ENCODE data around the gene TRIM47.

DNA sequence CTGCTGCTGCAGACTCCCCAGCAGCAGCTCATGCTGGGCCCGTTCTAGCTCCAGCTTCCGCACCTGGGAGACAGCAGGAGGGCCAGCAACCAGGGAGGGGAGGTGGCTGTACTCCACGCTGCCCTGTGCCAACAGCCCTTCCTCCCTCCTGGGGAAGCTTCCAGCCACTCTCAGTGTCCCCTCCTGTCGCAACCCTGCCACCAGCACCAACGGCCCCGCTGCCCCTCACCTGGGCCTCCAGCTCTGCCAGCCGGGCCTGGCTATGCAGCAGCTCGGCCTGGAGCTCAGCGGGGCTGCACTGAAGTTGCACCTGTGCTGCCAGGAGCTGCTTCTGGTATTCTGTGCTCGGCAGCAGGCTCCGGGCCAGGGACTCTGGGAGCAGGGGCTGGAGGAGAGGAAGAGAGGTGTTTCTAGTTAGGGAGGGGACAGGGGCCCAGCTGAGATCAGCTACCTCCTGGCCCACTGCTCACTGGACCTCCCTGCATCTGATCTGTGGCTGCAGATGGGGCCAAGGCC lies 41.7 kb upstream of the TRIM47 start:
- TF ChIP-seq SP1 (IDR thresholded peaks at IDR 0.05; ENCODE audit: low read depth), result no peak
- TF ChIP-seq, protein P1, sequence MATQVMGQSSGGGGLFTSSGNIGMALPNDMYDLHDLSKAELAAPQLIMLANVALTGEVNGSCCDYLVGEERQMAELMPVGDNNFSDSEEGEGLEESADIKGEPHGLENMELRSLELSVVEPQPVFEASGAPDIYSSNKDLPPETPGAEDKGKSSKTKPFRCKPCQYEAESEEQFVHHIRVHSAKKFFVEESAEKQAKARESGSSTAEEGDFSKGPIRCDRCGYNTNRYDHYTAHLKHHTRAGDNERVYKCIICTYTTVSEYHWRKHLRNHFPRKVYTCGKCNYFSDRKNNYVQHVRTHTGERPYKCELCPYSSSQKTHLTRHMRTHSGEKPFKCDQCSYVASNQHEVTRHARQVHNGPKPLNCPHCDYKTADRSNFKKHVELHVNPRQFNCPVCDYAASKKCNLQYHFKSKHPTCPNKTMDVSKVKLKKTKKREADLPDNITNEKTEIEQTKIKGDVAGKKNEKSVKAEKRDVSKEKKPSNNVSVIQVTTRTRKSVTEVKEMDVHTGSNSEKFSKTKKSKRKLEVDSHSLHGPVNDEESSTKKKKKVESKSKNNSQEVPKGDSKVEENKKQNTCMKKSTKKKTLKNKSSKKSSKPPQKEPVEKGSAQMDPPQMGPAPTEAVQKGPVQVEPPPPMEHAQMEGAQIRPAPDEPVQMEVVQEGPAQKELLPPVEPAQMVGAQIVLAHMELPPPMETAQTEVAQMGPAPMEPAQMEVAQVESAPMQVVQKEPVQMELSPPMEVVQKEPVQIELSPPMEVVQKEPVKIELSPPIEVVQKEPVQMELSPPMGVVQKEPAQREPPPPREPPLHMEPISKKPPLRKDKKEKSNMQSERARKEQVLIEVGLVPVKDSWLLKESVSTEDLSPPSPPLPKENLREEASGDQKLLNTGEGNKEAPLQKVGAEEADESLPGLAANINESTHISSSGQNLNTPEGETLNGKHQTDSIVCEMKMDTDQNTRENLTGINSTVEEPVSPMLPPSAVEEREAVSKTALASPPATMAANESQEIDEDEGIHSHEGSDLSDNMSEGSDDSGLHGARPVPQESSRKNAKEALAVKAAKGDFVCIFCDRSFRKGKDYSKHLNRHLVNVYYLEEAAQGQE (IDR thresholded peaks at IDR 0.05; ENCODE audit: low read depth), result no peak
- no peak for TF ChIP-seq YY1 (IDR thresholded peaks at IDR 0.05; ENCODE audit: extremely low read depth, insufficient replicate concordance, low read depth, low read length)
- no peak for TF ChIP-seq ZNF274 (IDR thresholded peaks at IDR 0.05; ENCODE audit: low read depth, low read length)
- TF ChIP-seq, protein P2, sequence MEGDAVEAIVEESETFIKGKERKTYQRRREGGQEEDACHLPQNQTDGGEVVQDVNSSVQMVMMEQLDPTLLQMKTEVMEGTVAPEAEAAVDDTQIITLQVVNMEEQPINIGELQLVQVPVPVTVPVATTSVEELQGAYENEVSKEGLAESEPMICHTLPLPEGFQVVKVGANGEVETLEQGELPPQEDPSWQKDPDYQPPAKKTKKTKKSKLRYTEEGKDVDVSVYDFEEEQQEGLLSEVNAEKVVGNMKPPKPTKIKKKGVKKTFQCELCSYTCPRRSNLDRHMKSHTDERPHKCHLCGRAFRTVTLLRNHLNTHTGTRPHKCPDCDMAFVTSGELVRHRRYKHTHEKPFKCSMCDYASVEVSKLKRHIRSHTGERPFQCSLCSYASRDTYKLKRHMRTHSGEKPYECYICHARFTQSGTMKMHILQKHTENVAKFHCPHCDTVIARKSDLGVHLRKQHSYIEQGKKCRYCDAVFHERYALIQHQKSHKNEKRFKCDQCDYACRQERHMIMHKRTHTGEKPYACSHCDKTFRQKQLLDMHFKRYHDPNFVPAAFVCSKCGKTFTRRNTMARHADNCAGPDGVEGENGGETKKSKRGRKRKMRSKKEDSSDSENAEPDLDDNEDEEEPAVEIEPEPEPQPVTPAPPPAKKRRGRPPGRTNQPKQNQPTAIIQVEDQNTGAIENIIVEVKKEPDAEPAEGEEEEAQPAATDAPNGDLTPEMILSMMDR (IDR thresholded peaks at IDR 0.05 in 2 of 3, conservative IDR thresholded peaks at IDR 0.05 in 1 of 3; ENCODE audit: borderline replicate concordance in 1 of 3, insufficient read depth in 1 of 3, low read depth in 2 of 3, low read length in 2 of 3), result no peak
- TF ChIP-seq CBX3 (IDR thresholded peaks at IDR 0.05; ENCODE audit: low read depth), result no peak
- no peak for TF ChIP-seq FOSL1 (IDR thresholded peaks at IDR 0.05; ENCODE audit: low read depth)
- no peak for TF ChIP-seq TCF7L2 (IDR thresholded peaks at IDR 0.05; ENCODE audit: borderline replicate concordance, extremely low read depth, insufficient read depth, insufficient read length)
- TF ChIP-seq EZH2 (IDR thresholded peaks at IDR 0.05), result no peak

Measured in HCT116 (cell line).